ENCODE measurements around the gene SNTG2. TPM values are rescaled to one million over a fixed set of nuclear protein-coding genes. Genes with fewer than 3 reads are reported as not detected.

The SNTG2 gene
- total and polyA plus RNA-seq, 10 donors: 1.9 to 59.4 (median 18.3) TPM

GRCh38 chr2:955829-956731 lies 5.4 kb downstream of the SNTG2 start:
- no peaks in the 10 kb centered on the region for H3K9me3 ChIP-seq
- 80 to 94% (median 90%) methylated on average over 23 to 32 of the region's 33 CpGs for WGBS, 5 donors
- H3K27me3 ChIP-seq (replicated peaks in 1 of 7): peaks cover 4 to 35% (median 12%) of the 10 kb centered on the region in 7 donors
- H3K27ac ChIP-seq: no peak overlapping the region
- H3K4me3 ChIP-seq: no peak overlapping the region
- H3K36me3 ChIP-seq: no peaks in the 10 kb centered on the region
- no peak for TF ChIP-seq CTCF (IDR thresholded peaks at IDR 0.05 in 8 of 11, conservative IDR thresholded peaks at IDR 0.05 in 3 of 11)
- TF ChIP-seq POLR2A (IDR thresholded peaks at IDR 0.05): no peak
- TF ChIP-seq POLR2AphosphoS5 (IDR thresholded peaks at IDR 0.05): no peak
- intact Hi-C loops (cut with DNase I; ENCODE audit: low total_unique reads): no loop called here
- DNase-seq: no peak
- H3K4me1 ChIP-seq: peaks cover 0 to 33% (median 9%) of the 10 kb centered on the region in 6 donors

GRCh38 chr2:959457-959856 lies 8.8 kb downstream of the SNTG2 start:
- peaks cover 0 to 5% (median 0%) of the 10 kb centered on the region in 7 donors for H3K27me3 ChIP-seq (replicated peaks in 1 of 7)
- WGBS, 5 donors: 72 to 93% (median 80%) methylated on average over 10 of the region's 10 CpGs
- no peak for TF ChIP-seq POLR2AphosphoS5 (IDR thresholded peaks at IDR 0.05)
- no peak for TF ChIP-seq CTCF (IDR thresholded peaks at IDR 0.05 in 8 of 11, conservative IDR thresholded peaks at IDR 0.05 in 3 of 11)
- TF ChIP-seq POLR2A (IDR thresholded peaks at IDR 0.05): no peak
- no peak overlapping the region for H3K27ac ChIP-seq
- no peaks in the 10 kb centered on the region for H3K36me3 ChIP-seq
- H3K4me1 ChIP-seq: peaks cover 0 to 7% (median 0%) of the 10 kb centered on the region in 6 donors
- DNase-seq: no peak
- H3K4me3 ChIP-seq: no peak overlapping the region
- H3K9me3 ChIP-seq: no peaks in the 10 kb centered on the region
- intact Hi-C loops (cut with DNase I; ENCODE audit: low total_unique reads): no loop called here

GRCh38 chr2:960061-960736 lies 9.6 kb downstream of the SNTG2 start:
- no peak for DNase-seq
- TF ChIP-seq POLR2A (IDR thresholded peaks at IDR 0.05) (no peak), CTCF (IDR thresholded peaks at IDR 0.05 in 8 of 11, conservative IDR thresholded peaks at IDR 0.05 in 3 of 11) (no peak), POLR2AphosphoS5 (IDR thresholded peaks at IDR 0.05) (no peak)
- 82 to 94% (median 88%) methylated on average over 12 to 14 of the region's 14 CpGs for WGBS, 5 donors
- Histone ChIP-seq H3K4me3 (no peak overlapping the region), H3K27me3 (replicated peaks in 1 of 7) (peaks cover 0 to 7% (median 0%) of the 10 kb centered on the region in 7 donors), H3K4me1 (peaks cover 0 to 5% (median 0%) of the 10 kb centered on the region in 6 donors), H3K9me3 (no peaks in the 10 kb centered on the region), H3K27ac (no peak overlapping the region), H3K36me3 (no peaks in the 10 kb centered on the region)
- intact Hi-C loops (cut with DNase I; ENCODE audit: low total_unique reads): no loop called here

- Histone ChIP-seq H3K9me3 (no peaks in the 10 kb centered on the region), H3K4me3 (no peak overlapping the region), H3K27me3 (replicated peaks in 1 of 7) (peaks cover 0 to 3% (median 0%) of the 10 kb centered on the region in 7 donors), H3K4me1 (peaks cover 0 to 5% (median 0%) of the 10 kb centered on the region in 6 donors), H3K36me3 (no peaks in the 10 kb centered on the region), H3K27ac (no peak overlapping the region)
- DNase-seq: no peak
- TF ChIP-seq POLR2A (IDR thresholded peaks at IDR 0.05) (no peak), POLR2AphosphoS5 (IDR thresholded peaks at IDR 0.05) (no peak), CTCF (IDR thresholded peaks at IDR 0.05 in 8 of 11, conservative IDR thresholded peaks at IDR 0.05 in 3 of 11) (no peak)
- intact Hi-C loops (cut with DNase I; ENCODE audit: low total_unique reads): no loop called here
Measured at GRCh38 chr2:961786-962185, 11.1 kb downstream of the SNTG2 start.

Data from spleen (tissue), 11 donors.